ENCODE measurements around the gene IFNGR1. TPM values are rescaled to one million over a fixed set of nuclear protein-coding genes. Genes with fewer than 3 reads are reported as not detected.
"Not testable (repeated sequence)": the region's sequence is repeated elsewhere in the genome, so short reads cannot be mapped to it uniquely, and the experiment has no call there.

IFNGR1 gene
- total RNA-seq, 6 experiments from 2014 or later: 24.1 to 29.0 (median 26.1) TPM

DNA sequence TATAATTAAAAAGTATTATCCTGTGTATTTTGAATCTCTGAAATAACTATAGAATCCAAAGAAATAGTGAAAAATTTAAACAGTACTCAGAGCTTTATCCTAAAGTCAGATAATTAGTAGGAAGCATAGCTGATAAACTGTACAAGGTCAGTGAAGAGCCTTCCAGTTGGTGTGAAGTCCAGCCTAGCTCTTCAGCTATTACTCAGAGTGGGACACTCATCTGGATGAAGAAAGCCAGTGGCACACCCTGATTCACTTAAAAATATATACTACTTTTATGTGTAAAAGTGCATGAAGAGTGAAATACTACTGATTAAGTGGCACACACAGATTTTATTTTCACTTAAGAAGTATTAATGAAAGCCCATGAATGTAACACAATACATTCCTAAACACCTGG, 3.1 kb downstream of the IFNGR1 start:
- TF ChIP-seq CTCF (IDR thresholded peaks at IDR 0.05): no peak
- Mint-ChIP-seq H3K4me3 (no peak overlapping the region; the same call in 1 of the 2 replicates), H3K9me3 (no peaks in the 10 kb centered on the region), H3K27me3 (ENCODE audit: insufficient read depth) (peaks cover 2% of the 10 kb centered on the region), H3K27ac (peak overlapping the region; percentile 20), H3K4me1 (ENCODE audit: low read depth) (peaks cover 61% of the 10 kb centered on the region), H3K36me3 (ENCODE audit: low read depth) (peaks cover 8% of the 10 kb centered on the region)
- peak; percentile 21 for DNase-seq

- not testable (repeated sequence) for H3K36me3 Mint-ChIP-seq (ENCODE audit: low read depth); H3K27me3 Mint-ChIP-seq (ENCODE audit: insufficient read depth); H3K9me3 Mint-ChIP-seq; H3K4me3 Mint-ChIP-seq; DNase-seq
- peak overlapping the region; percentile 31; the same call in 1 of the 2 replicates for H3K27ac Mint-ChIP-seq
- H3K4me1 Mint-ChIP-seq (ENCODE audit: low read depth): peaks cover 65% of the 10 kb centered on the region
Measured at GRCh38 chr6:137215630-137216029, 3.6 kb downstream of the IFNGR1 start.

DNA sequence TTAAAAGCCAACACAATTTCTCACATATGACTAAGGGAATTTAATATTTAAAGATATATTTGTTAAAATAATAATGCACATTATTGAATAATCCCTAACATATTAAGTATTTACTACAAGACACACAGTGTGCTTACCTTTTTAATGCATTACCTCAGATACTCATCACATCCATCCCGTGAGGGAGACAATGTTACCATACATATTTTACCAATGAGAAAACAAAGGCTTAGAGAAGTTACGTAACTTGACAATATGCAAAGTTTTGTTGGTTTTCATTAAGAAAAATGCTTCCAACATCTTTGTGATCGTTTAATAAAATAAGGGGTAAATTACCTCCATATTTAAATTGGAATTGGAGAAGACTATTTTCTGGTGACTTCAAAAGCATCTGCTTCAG, 4.3 kb downstream of the IFNGR1 start:
- no peak for DNase-seq
- peak overlapping the region; percentile 32; the same call in 1 of the 2 replicates for H3K27ac Mint-ChIP-seq

GRCh38 chr6:137213813-137214212, 5.4 kb downstream of the IFNGR1 start:
- DNase-seq: no peak
- peaks cover 58% of the 10 kb centered on the region for H3K4me1 Mint-ChIP-seq (ENCODE audit: low read depth)
- H3K4me3 Mint-ChIP-seq: no peak overlapping the region
- H3K36me3 Mint-ChIP-seq (ENCODE audit: low read depth): peaks cover 27% of the 10 kb centered on the region
- no peak overlapping the region; the same call in 1 of the 2 replicates for H3K27ac Mint-ChIP-seq
- TF ChIP-seq CTCF (IDR thresholded peaks at IDR 0.05): no peak
- peaks cover 10% of the 10 kb centered on the region; the same call in 1 of the 2 replicates for H3K9me3 Mint-ChIP-seq
- no peaks in the 10 kb centered on the region; the same call in none of the 2 replicates for H3K27me3 Mint-ChIP-seq (ENCODE audit: insufficient read depth)

More for the DNA sequence above, 4.3 kb downstream of the IFNGR1 start:
- Mint-ChIP-seq H3K4me1 (ENCODE audit: low read depth) (peaks cover 64% of the 10 kb centered on the region), H3K36me3 (ENCODE audit: low read depth) (peaks cover 17% of the 10 kb centered on the region), H3K4me3 (no peak overlapping the region), H3K27me3 (ENCODE audit: insufficient read depth) (no peaks in the 10 kb centered on the region; the same call in none of the 2 replicates), H3K9me3 (no peaks in the 10 kb centered on the region)
- no peak for TF ChIP-seq CTCF (IDR thresholded peaks at IDR 0.05)

DNA sequence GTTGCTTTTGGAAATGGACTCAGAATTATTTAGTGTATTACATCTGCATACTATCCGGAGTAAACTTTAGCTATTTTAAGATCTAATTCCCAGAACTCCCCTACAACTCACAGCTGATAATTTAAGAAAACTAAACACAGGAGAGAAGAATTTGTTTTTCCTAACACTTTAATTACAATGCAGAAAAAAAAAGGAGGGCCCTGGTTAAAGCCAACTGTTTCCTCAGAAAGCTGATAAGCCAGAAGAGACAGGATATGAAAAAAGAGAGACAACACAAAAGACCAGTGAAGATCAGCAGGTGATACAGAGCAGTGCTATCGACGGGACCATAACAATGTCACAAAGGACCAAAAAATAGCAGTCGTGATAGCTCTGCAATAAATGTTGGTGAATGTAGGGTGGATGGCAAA, 5.8 kb downstream of the IFNGR1 start:
- Mint-ChIP-seq H3K4me3 (no peak overlapping the region), H3K9me3 (peaks cover 10% of the 10 kb centered on the region; the same call in 1 of the 2 replicates), H3K4me1 (ENCODE audit: low read depth) (peaks cover 58% of the 10 kb centered on the region), H3K36me3 (ENCODE audit: low read depth) (peaks cover 26% of the 10 kb centered on the region), H3K27ac (no peak overlapping the region), H3K27me3 (ENCODE audit: insufficient read depth) (no peaks in the 10 kb centered on the region; the same call in none of the 2 replicates)
- TF ChIP-seq CTCF (IDR thresholded peaks at IDR 0.05): no peak
- DNase-seq: no peak

DNA sequence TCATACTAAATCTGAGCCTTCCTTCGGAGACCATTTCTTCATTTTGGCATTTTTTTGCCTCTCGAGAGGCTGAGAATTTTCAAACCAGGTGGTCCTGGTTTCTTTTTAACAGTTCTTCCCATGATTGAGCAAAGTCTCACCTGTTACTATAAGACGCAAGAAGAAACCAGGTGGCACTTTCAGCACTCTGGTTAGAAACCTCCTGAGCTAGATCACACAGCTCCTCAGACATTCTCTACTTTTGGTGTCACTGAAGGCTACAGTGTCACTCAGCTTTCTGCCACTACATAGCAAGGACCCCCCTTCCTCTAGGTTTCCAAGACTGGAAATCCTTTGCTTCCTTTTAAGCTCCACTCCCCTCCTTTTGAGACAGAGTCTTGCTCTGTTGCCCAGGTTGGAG, 7.3 kb downstream of the IFNGR1 start:
- no peak overlapping the region for H3K4me3 Mint-ChIP-seq
- peaks cover 45% of the 10 kb centered on the region for H3K4me1 Mint-ChIP-seq (ENCODE audit: low read depth)
- peaks cover 14% of the 10 kb centered on the region for H3K9me3 Mint-ChIP-seq
- TF ChIP-seq CTCF (IDR thresholded peaks at IDR 0.05): no peak
- DNase-seq: no peak
- no peaks in the 10 kb centered on the region; the same call in none of the 2 replicates for H3K27me3 Mint-ChIP-seq (ENCODE audit: insufficient read depth)
- peaks cover 36% of the 10 kb centered on the region for H3K36me3 Mint-ChIP-seq (ENCODE audit: low read depth)
- H3K27ac Mint-ChIP-seq: no peak overlapping the region

Measured in HFFc6 (cell line).